Stimulated activated CD4-positive, alpha-beta T cell treated with anti-CD3 and anti-CD28 coated beads, Interleukin-1b, Interleukin-23, amount 100 ng/mL, for 24 hours (primary cell): ENCODE results near the gene CARD14.
A peak's percentile ranks its signal among the peaks of the same experiment; 100 is the strongest.
"Not testable (repeated sequence)": the region's sequence is repeated elsewhere in the genome, so short reads cannot be mapped to it uniquely, and the experiment has no call there.

Source experiments
- DNase-seq, 4 experiments: peaks; one replicate each; pipeline ENCODE4 v3.0.0-alpha.2; 2020; ENCODE audit warnings: low read depth in 4 of 4, low spot score in 1 of 4

Gene CARD14

GRCh38 chr17:80147035-80147822, 22.6 kb upstream of the CARD14 start, which contains the start of gene EIF4A3:
Gene EIF4A3 (minus strand): TSS chr17:80147128. CDS start chr17:80146961, 167 bp downstream.
- peak; percentile 83 to 96 (median 88) for DNase-seq

GRCh38 chr17:80151333-80151732, 18.5 kb upstream of the CARD14 start:
- DNase-seq: no peak

- DNase-seq: no peak
Measured at GRCh38 chr17:80152081-80152702, 17.6 kb upstream of the CARD14 start.

- no peak for DNase-seq
Measured at GRCh38 chr17:80153004-80153403, 16.8 kb upstream of the CARD14 start.

GRCh38 chr17:80154166-80154565, 15.7 kb upstream of the CARD14 start:
- DNase-seq: no peak

GRCh38 chr17:80155600-80155999, 14.2 kb upstream of the CARD14 start:
- DNase-seq: not testable (repeated sequence)

- DNase-seq: no peak
Measured at GRCh38 chr17:80158846-80159245, 11.0 kb upstream of the CARD14 start.

- no peak for DNase-seq
Measured at GRCh38 chr17:80160536-80160935, 9.3 kb upstream of the CARD14 start.

GRCh38 chr17:80163336-80163735, 6.5 kb upstream of the CARD14 start:
- DNase-seq: no peak

- no peak for DNase-seq
Measured at GRCh38 chr17:80164185-80164584, 5.6 kb upstream of the CARD14 start.

- no peak for DNase-seq
Measured at GRCh38 chr17:80166446-80166845, 3.4 kb upstream of the CARD14 start.

- no peak for DNase-seq
Measured at GRCh38 chr17:80168371-80168770, 1.5 kb upstream of the CARD14 start.

- DNase-seq: no peak
Measured at GRCh38 chr17:80169107-80169506, 723 bp upstream of the CARD14 start.

GRCh38 chr17:80171681-80172080, 1.9 kb downstream of the CARD14 start:
- no peak for DNase-seq

GRCh38 chr17:80173126-80173525, 3.3 kb downstream of the CARD14 start:
- no peak for DNase-seq

- DNase-seq: no peak
Measured at GRCh38 chr17:80173916-80174315, 4.1 kb downstream of the CARD14 start.

- DNase-seq: no peak
Measured at GRCh38 chr17:80176757-80177156, 6.9 kb downstream of the CARD14 start.

- DNase-seq: no peak
Measured at GRCh38 chr17:80177986-80178595, 8.3 kb downstream of the CARD14 start.

GRCh38 chr17:80180192-80180591, 10.4 kb downstream of the CARD14 start:
- DNase-seq: no peak

- DNase-seq: no peak
Measured at GRCh38 chr17:80181431-80181830, 11.6 kb downstream of the CARD14 start.

- no peak for DNase-seq
Measured at GRCh38 chr17:80182118-80182844, 12.5 kb downstream of the CARD14 start.

- DNase-seq: no peak
Measured at GRCh38 chr17:80182845-80183223, 13.0 kb downstream of the CARD14 start.
